HG03558 (cell line): Measurements from ENCODE around the gene C1QL4.

Source experiments
- ATAC-seq: cut with Tn5 transposase; IDR thresholded peaks from one replicate; pipeline ENCODE4 v1.9.1; 2021; ENCODE audit warnings: moderate number of reproducible peaks; ENCODE audit not compliant: unreplicated experiment; ENCODE audit errors: extremely low read depth

C1QL4 gene

DNA sequence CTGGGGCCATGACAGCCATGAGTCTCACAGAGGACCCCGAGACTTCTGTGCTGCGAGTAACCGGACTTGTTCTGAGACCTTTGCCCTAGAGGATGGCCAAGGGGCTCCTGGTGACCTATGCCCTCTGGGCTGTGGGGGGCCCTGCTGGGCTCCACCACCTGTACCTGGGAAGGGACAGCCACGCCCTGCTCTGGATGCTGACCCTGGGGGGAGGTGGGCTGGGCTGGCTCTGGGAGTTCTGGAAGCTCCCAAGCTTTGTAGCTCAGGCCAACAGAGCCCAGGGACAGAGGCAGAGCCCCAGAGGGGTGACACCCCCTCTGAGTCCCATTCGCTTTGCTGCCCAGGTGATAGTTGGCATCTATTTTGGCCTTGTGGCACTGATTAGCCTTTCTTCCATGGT, 11.8 kb upstream of the C1QL4 start:
- ATAC-seq = no peak

DNA sequence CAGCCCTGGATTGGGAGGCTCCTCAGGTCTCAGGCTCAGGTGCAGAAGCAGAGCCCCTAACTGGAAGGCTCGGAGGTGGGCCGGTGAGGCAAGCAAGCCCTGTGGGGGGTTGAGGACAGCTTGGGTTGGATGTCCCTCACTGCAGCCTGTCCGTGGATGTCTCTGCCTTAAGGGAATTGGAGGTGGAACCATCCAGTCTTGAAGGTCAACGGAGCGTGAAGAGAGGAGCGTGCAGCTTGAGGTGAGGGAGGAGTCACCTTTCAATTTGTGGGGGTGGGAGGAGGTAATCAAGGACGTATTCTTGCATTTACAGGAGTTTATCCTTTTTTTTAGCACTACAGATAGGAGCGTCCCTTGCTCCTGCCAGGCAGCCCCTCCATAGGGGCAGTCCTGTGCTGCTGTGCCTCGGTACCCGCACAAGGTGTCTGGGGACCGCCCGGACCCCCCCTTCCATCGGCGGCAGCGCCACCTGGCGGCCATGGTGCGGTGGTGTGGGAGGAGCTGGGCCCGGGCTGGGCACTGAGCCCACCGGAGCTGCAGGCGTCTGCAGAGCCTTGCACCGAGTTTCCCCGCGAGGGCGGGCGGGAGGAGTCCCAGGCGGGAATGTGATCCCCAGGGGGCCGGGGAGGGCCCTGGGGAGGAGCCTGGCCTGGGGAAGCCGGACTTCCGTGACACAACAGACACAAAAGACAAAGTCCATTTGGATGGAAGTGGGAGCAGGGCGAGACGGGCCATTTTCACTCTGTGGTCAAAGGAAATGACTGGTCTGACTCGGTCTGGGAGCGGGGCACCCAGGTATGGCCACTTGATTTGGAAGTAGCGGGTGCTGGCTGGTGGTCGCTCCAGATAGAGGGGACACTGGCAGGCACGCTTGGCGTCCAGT, 10.6 kb upstream of the C1QL4 start:
- no peak for ATAC-seq

DNA sequence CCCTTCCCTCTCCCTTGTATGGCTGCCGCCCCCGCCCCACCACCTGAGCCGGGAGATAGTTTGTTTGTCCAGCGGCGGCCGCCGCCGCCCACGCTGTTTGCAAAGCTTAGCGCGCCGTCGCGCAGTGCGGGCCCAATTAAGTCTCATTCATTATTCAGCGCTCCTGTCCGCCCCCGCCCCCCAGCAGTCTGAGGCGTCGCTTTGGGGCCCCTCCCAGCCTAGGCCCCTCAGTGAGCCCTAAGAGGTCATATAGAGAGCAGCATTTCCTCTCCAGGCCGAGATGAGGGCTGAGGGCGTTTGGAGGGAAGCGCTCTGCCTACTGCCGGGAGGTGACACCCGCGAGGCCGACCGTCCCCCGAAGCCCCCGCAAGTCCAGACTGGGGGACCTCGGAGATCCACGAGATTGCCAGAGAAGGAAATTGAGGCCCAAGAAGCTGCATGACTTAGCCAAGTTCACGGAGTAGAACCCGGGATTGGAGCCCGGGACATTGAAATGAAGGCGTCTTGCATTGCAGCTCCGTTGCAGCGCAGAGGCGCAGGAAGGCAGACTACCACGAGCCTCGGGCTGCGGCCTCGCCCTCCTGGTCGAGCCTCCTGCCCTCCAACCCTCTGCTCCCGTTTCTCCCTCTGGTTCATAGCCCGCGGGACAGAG, 9.8 kb upstream of the C1QL4 start, which contains the start of gene DNAJC22:
Gene DNAJC22 (plus strand): TSS at position 230 of the 652 bp plus-strand sequence. CDS start 1,985 bp downstream, outside the sequence.
- no peak for ATAC-seq

DNA sequence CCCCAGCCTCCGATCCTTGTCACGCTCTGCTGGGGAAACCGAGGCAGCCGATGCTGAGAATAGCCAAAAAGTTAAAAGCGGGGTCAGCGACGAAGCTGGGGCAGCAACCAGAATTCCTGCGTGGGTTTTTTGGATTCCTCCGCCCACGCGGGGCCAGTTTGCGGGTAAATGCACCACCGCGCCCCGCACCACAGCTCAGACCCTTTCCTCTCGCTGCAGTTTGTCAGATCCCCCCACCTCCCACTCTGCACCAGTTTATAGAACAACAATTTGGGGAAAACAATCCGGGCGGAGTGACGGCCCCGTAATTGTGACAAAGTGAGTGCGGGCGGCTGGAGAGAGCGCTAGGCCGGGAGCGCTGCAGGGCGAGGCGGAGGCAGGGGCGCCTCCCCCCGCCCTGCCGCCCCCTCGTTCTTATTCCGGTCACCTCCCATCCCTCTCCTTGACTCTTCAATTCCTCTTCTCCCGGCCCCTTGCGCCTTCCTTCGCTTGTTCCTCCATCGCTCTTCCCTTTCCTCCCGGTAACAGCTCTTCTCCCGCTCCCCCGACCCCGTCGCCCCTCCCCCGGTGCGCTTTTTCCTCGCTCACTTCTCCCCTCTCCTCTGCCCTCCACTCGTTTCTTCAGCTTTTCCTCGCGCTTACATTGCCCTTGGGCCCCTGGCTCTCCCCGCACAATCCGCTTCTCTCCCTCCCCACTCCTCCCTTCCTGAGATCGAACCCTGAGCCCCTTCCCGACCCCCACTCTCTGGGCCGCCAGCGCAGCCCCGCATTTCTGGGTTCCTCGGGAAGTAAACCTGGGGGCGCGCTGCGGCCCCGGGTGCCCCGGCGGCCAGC, 9.1 kb upstream of the C1QL4 start:
- ATAC-seq = no peak

DNA sequence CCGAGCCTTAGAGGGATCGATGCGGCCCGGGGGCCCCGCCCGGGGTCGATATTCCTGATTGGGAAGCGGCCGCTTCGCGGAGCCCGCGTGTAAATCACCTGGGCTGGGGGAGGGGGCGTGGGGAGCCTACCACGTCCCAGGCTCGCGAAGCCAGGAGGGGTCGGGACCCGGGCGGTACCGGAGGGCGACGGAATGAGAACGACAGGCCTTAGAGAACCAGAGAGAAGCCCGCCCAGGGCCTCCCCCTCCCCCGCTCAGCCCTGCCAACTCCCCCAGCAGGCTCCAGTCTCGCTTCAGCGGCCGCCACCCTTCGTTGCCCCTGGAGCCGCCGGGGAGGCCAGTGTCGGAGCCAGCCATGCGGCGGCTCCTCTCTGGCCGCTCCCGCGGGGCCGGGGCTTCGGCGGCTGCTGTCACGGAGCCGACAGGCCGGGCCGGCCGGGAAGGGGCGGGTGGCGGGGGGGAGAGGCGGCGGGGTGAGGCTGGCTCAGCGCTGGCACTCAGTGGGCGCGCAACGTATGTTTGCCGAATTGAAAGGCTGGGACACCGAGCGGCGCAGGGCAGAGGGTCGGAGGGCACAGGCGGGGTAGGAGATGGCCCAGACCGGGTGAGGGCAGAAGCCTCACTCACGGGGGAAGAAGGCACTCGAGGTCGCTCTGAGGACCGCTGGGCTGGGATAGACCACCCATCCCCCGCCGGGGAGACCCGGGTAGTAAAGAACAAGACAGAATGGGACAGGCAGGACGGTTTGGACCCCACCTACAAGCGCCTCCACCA, 8.2 kb upstream of the C1QL4 start:
- ATAC-seq = no peak

DNA sequence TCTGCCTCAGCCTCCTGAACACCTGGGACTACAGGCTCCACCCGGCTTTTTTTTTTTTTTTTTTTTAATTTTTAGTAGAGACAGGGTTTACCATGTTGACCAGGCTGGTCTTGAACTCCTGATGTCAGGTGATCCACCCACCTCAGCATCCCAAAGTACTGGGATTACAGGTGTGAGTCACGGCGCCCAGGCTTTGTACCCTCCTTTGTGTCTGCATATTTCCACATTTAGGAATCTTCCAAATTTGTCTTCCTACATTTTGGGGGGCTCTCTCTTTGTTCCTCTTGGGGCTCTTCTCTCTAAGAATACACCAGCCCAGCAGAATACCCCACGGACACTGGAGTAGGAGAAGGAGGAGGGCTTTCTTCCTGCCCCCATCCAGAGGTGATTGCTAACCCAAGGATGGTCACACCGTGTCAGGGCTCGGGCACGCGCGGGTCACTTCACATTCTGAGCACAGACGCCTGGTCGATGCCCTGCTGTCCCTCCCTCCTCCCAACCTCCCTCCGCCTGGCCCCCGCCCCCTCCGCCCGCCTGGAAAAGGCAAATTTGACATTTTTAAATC, 7.6 kb upstream of the C1QL4 start:
- ATAC-seq = no peak

DNA sequence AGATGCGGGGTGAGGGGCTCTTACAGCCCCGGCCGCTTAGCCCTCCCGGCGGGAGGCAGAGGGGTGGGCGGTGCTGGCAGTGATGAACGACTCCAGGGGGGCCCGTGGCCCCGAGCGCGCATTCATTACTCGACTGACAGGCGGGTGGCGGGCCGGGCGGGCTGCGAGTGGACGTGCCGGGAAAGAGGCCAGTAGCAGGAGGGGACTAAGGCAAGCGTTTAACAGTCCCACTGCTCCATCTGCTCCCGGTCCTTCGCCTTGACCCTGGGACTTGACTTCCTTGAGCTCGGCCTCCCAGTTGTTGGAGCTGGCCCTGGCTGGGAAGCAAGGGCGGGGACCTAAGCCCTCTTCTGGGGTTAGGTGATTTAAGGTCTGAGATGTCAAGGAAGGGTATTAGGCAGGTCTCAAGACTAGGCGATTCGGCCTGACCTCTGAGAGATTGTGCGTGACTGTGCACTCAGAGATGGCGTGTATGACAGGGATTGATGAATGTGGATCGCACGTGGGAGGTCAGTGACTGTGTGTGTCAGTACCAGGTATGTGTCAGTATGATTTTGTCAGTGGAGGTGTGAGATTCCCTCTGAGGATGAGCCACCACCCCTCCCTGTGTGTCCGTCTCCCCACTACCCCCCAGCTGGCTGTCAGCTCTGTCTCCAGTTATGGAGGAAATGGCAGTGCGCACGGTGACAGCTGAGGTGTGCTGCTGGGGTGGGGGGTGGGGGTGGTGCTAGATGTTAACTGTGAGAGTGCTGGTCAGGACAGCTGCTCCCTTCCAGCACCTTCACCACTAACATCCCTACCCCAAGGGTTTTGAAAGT, 6.1 kb upstream of the C1QL4 start:
- no peak for ATAC-seq

DNA sequence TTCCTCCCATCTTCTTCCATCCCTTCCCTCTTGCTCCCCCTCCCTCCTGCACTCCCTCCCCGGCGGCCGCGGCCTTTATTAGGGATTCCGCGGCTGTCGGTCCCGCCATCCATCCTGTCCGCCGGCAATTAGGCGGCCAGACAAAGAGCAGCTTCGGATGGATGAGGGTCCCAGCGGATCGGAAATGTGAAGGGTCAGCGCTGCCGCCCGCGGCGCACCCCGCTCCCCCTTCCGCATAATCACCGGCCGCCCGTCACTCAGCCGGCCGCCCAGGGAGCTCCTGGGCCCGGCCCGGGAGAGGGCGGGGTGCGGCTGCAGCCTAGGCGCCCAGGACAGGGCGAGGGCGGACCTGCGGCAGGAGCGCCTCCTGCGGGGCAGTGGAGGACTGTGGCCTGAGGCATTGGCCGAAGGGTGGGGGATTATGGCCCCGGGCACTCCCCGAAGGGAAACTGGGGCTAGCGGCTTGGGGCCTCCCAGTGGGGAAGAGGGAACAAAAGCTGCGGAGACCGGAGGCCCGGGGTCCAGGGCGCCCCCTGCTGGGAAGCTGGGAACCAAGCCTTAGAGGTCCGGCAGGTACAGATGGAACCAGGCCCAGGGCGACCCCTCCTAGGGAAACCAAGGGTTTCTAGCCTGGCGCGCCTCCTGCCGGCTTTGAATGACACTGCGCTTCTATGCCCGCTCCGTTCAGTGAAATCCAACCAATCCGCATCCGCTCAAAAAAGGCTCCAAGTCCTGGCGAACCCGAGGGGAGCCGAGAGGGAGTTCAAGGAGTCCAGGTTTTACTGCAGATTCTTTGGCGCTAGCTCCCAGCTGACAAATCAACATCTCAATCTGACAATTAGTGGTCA, 5.3 kb upstream of the C1QL4 start:
- no peak for ATAC-seq

DNA sequence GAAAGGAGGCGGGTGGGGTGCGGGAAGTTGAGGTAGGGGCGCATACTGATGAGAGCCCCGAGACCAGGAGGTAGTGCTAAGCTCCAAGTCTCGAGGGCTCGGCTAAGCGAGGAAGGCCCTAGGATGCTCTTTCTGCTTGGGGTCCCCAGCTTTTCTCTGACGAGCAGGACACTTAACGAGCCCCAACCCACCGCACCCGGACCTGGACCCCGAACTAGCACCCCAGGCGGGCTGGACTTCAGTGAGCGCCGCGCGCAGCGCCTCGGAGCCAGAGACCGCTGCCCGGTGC, 4.7 kb upstream of the C1QL4 start:
- ATAC-seq = no peak

DNA sequence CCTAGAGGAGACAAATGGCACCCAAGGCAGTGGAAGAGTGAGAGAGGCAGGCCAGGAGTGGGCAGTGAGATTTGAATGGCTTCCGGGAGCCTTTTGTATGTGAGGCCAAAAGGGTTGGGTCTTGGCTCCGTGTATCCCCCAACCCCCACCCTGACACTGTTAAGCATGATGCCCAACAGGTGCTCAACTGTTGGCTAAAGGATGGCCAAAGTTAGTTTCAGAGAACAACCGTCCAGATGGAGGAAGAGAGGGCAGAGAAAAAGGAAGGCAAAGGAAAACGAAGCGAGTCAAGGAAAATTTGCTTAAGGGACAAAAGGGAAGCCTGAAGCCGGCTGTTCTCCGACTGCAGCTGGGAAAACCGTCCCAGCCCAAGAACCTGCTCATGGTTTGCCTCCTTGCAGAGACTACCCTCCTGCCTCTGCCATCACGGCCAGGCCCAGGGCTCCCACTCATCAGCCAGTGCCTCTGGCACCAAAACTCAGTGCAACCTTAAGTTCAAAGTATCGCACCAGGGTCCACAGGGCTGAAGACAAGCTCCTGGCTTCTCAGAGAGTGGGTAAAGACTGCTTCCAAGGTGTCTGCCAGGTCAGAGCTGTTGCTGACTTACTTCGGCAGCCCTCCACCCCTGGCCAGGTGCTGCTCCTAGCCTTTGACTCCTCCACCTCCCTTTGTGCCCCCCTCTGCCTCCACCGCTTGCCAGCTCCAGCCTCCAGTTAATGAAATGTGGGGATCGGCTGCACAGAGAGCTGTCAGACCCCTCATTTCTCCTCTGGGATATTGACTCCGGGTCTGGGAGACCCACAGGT, 4.2 kb upstream of the C1QL4 start:
- no peak for ATAC-seq

DNA sequence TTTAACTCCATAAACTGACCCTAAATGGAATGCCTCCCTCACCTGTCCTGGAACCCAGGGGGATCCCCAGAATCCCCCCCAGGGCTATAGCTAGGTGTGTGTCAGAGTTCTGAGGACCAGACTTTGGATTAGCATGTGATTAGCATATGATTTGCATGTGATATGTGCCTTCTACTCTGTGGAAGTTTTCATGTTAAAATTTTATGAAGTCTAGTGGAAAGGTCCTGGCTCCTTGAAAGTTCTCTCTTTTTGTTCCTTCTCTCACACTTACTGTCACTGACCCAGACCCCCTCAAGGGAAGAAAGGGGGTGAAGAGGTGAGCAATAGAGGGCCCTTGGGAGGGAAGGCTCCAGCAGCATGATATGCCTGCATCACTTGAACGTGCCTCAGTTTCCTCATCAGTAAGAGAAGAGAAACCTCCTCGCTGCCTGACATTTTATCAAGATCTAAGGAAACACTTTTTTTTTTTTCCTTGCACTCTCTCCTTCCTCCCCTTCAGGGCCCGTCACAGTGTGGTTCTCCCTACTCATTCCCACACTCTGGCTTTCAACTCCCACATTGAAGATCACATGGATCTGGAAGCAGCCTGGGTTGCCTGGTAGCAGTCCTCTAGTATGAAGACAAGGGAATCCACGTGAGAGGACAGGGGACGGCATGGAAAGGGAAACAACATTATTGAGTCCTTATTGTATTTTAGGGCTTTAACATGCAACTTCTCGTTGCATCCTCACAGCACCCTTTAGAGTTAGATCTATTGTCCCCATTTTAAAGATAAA, 3.3 kb upstream of the C1QL4 start:
- no peak for ATAC-seq

DNA sequence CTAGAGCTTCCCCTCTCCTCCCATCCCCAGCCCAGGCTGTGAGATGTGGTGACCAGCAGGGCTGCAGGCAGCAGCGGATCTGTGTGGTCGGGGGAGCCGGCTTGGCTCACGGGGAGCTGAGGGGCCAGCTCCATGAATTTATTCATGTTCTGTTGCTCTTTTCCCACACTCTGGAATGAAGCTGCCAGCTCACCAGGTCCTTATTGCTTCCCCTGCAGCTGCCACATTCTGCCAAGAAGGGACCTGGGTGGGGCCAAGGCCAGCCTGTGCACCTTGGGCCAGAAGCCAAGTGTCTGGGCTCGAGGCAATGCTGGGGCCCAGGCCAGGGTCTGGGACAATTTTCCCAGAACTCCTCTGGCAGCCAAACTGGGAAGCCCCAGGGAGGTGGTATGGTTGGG, 2.5 kb upstream of the C1QL4 start:
- ATAC-seq = no peak

DNA sequence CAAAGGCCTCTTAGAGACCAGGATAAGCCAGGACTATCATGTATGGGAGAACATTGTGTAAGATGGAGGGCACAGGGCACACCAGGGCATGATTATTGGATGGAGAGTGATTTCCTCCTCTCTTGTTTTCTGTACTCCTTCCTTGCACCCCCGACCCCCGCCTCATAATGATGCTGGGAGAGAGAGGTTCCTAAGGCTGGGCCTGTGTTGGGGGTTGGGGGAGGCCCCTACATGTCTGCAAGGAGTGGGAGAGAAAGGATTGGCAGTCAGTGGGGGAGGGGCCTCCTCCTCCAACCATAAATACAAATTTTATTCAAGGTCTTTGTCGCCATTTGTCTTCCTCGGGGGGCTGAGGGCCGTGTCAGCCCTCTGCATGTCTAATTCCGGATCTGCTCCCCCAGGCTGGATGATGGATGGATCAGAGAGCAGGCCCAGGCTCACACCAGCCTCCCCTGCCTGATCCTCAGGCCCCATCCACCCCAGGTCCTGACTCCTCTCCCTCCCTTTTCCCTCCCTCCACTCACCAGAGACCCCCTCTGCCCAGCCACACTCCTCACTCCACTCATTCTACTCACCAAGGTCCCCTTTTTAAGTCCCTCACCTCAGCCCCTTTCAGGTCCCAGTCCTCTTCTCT, 2.0 kb upstream of the C1QL4 start:
- no peak for ATAC-seq

DNA sequence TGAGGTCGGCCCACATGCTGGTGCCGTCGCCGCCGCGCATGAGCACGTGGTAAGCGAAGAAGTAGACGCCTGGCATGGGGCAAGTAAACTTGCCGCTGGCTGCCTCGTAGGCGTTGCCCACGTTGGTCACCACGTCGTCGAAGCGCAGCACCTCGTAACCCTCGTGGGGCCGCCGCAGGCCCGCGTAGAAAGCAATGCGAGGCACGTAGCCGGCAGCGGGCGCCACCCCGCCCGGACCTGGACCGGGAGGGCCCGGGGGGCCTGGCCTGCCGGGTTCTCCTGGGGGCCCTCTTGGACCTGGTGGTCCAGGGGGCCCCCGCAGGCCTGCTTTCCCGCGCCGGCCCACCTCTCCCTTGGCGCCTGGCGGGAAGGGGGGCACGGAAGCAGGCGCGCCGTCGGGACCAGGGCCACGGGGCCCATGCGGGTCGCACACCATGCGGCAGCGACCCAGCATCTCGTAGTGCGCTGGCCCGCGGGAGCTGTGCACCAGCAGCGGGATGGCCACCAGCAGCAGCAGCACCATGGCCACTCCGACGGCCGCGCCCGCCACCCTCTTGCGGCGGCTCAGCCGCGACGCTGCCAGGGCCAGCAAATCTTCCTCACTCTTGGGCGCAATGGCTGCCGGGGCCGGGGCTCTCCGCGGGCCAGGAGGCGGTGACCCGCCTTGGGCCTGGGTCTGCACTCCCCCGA, 888 bp downstream of the C1QL4 start:
- ATAC-seq = no peak

DNA sequence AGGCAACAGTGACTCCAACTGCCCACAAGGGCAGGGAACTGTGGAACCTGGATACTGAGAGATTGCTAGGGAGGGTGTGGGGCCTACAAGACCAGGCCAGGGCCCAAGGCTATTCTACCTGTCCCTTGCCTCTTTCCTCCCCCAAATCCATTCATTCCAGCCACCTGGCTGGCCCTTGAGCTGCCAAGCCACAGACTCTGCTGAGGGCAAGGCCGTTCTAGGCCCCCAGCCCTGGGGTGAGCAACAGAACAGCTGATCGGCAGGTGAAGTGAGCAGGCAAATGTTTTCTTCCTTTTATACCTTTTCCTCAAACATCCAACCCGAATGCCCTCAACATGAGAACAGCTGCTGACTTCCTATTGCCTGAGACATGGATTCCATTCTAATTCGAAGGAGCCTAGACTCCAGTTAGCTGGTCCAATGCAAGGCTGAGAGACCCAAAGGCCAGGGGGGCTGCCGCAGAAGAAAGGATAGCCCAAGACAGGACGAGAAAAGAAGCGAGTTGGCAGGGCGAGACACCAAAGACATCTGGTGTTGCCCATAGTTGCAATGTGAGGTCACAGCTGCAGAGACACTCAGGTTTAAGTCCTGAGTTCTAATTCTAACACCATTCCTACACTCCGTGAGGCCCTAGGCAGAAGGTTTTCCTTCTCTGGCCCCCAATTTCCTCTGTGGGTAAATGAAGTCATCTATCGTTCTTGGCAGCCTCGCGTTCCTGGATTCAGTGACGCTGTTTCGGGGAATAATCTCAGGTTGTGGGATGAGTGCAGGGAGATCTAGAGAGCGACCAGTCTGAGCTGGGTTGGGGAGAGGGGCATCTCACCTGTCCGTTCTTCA, 1.7 kb downstream of the C1QL4 start:
- no peak for ATAC-seq
